Stimulated activated naive B cell treated with anti-CD40 and anti-IgM and Interleukin-4, amounts not matched to agents 10 μg/mL and 1 μg/mL and 100 μg/mL, for 72 hours (primary cell): Measurements from ENCODE around the gene OTOF.
"Not testable (repeated sequence)": the region's sequence is repeated elsewhere in the genome, so short reads cannot be mapped to it uniquely, and the experiment has no call there.

Experiments used
- ATAC-seq, 2 donors: fragments of 150-1000 bp; cut with Tn5 transposase; replicated peaks; 2 replicates each; pipeline ENCODE4 v1.10.0; 2021; ENCODE audit warnings: moderate library complexity in 1 of 2
- DNase-seq: peaks from one replicate; pipeline ENCODE4 v3.0.0; 2021
- H3K27ac Mint-ChIP-seq: one replicate; pipeline ENCODE4 v1.8.0; 2022; ENCODE audit warnings: mild to moderate bottlenecking, mixed read lengths
- H3K27me3 Mint-ChIP-seq, 2 donors: one replicate each; pipeline ENCODE4 v1.8.0; 2022; ENCODE audit warnings: mixed read lengths in 2 of 2
- H3K36me3 Mint-ChIP-seq, 2 donors: one replicate each; pipeline ENCODE4 v1.8.0; 2022; ENCODE audit warnings: mixed read lengths in 2 of 2, mild to moderate bottlenecking in 1 of 2
- H3K4me1 Mint-ChIP-seq, 2 donors: one replicate each; pipeline ENCODE4 v1.8.0; 2022; ENCODE audit warnings: mixed read lengths in 2 of 2, mild to moderate bottlenecking in 1 of 2
- H3K4me3 Mint-ChIP-seq, 2 donors: one replicate each; pipeline ENCODE4 v1.8.0; 2022; ENCODE audit warnings: mild to moderate bottlenecking in 2 of 2, mixed read lengths in 2 of 2, moderate library complexity in 1 of 2
- H3K9me3 Mint-ChIP-seq, 2 donors: one replicate each; pipeline ENCODE4 v1.8.0; 2022; ENCODE audit warnings: mixed read lengths in 2 of 2, mild to moderate bottlenecking in 1 of 2

Gene OTOF

DNA sequence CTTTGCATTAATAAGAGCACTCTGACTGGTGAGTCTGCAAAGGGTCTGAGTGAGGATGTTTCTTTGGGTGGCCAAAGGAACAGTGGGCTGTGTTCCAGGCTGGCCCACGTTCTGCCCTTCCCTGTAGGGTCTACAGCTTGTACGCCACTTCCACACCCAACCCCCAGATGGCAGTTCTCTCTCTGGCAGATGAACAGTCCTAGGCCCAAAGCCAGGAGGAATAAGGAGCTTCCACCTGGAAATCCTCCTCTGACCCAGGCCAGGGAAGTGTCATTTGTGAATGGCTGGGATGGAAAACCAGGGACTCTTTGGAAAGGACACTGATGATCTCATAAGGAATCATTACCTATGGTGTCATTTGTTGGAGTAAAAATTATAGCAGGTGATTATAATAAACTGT is 6.6 kb downstream of the OTOF start:
- no peaks in the 10 kb centered on the region for H3K27me3 Mint-ChIP-seq
- H3K4me1 Mint-ChIP-seq: no peaks in the 10 kb centered on the region
- DNase-seq (no peak), ATAC-seq (no peak)
- H3K4me3 Mint-ChIP-seq: no peak overlapping the region
- H3K9me3 Mint-ChIP-seq: peaks cover 19 to 23% of the 10 kb centered on the region in 2 donors
- H3K36me3 Mint-ChIP-seq: no peaks in the 10 kb centered on the region
- no peak overlapping the region for H3K27ac Mint-ChIP-seq

DNA sequence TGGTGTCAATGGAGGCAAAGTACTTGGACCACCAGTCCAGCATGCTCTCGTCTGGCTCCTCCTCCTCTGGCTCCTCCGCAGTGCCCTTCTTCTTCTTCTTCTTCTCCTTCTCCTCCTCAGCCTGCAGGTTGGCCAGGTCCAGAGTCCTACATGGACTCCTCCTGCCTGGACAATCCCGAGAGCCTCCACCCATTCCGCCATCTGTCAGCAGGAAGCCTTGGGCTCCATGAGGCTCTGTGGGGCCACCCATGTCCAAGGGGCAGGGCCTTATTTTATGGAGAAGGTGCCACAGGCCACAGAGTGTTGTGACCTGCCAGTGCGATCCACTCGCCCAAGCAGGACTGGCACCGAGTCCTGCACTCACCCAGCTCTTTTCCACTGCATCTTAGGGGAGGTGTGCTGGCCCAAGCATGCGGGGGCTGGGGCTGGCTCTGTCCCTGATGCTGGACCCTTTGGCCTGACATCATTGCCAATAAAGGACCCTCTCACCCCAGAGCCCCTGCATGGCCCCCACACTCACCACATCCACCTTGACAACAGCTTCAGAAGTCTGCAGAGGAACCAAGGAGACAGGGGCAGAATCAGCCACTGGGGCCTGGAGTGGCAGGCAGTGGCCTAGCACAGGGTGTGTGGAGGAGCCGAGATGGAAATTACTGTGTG is 7.2 kb downstream of the OTOF start:
- H3K9me3 Mint-ChIP-seq: peaks cover 19 to 23% of the 10 kb centered on the region in 2 donors
- no peaks in the 10 kb centered on the region for H3K27me3 Mint-ChIP-seq
- H3K27ac Mint-ChIP-seq: no peak overlapping the region
- no peaks in the 10 kb centered on the region for H3K36me3 Mint-ChIP-seq
- H3K4me3 Mint-ChIP-seq: no peak overlapping the region
- DNase-seq (no peak), ATAC-seq (no peak)
- H3K4me1 Mint-ChIP-seq: no peaks in the 10 kb centered on the region

DNA sequence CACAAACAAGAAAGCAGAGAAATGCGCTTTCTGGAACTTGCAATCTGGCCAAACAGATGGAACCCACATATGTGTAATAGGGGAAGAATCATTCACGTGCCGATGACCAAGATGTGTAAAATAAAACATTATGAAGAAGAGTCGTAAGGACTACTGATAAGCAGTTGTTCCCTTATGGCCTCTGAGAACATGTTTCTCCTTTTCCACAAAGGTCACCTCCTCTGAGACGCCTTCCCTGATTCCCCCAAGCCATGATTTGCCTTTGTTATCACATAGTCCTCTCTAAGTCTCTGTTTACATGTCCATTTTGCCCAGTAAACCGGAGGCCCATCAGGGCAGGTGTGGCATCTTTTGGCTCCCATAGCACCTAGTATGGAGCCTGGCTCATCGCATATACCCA is 8.0 kb downstream of the OTOF start:
- Mint-ChIP-seq H3K36me3 (no peaks in the 10 kb centered on the region), H3K4me3 (no peak overlapping the region), H3K27ac (no peak overlapping the region), H3K9me3 (peaks cover 19 to 23% of the 10 kb centered on the region in 2 donors), H3K27me3 (no peaks in the 10 kb centered on the region), H3K4me1 (no peaks in the 10 kb centered on the region)
- no peak for ATAC-seq
- no peak for DNase-seq

DNA sequence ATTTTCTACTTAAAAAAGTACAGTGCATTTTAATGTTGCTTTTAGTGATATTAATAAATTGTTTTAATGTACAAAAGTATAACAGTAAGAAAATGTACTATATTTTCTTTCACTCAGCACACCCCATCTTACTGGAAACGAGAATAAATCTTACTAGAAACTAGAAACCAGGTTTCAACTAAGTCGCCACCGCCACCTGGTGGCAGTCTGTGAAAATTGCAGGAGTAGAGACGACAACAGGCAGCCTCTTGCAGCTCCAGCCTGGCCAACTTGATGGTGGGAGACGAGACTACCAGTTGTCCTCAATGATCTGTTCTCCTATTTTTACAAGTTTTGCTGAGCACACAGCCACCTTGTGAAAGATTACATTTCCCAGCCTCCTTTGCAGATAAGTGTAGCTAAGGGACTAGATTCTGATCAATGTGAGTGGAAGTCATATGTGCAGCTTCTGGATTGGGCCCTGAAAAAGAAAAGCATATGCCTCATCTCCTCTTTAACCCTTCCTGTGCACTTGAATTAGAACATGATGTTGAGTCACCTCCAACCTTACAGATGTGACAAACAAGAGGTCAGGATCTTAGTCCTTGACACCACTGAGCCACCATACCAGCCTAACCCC is 8.7 kb downstream of the OTOF start:
- DNase-seq (peak; percentile 16), ATAC-seq (no peak)
- H3K36me3 Mint-ChIP-seq: no peaks in the 10 kb centered on the region
- H3K27ac Mint-ChIP-seq: no peak overlapping the region
- no peaks in the 10 kb centered on the region for H3K27me3 Mint-ChIP-seq
- H3K4me1 Mint-ChIP-seq: no peaks in the 10 kb centered on the region
- H3K9me3 Mint-ChIP-seq: peaks cover 19 to 23% of the 10 kb centered on the region in 2 donors
- no peak overlapping the region for H3K4me3 Mint-ChIP-seq

DNA sequence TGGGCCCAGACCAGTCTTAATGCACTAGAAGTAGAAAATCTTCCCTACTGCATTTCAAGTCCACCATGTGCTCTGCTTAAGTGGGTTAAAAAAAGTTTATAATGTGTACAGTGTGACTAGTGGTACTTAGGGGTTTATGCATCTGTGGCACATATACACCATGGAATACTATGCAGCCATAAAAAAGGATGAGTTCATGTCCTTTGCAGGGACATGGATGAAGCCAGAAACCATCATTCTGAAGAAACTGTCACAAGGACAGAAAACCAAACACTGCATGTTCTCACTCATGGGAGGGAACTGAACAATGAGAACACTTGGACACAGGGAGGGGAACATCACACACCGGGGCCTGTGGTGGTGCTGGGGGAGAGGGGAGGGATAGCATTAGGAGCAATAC is 9.4 kb downstream of the OTOF start:
- not testable (repeated sequence) for DNase-seq, H3K4me3 Mint-ChIP-seq, H3K27ac Mint-ChIP-seq, H3K36me3 Mint-ChIP-seq, ATAC-seq, H3K27me3 Mint-ChIP-seq, H3K4me1 Mint-ChIP-seq
- peaks cover 19 to 23% of the 10 kb centered on the region in 2 donors for H3K9me3 Mint-ChIP-seq

DNA sequence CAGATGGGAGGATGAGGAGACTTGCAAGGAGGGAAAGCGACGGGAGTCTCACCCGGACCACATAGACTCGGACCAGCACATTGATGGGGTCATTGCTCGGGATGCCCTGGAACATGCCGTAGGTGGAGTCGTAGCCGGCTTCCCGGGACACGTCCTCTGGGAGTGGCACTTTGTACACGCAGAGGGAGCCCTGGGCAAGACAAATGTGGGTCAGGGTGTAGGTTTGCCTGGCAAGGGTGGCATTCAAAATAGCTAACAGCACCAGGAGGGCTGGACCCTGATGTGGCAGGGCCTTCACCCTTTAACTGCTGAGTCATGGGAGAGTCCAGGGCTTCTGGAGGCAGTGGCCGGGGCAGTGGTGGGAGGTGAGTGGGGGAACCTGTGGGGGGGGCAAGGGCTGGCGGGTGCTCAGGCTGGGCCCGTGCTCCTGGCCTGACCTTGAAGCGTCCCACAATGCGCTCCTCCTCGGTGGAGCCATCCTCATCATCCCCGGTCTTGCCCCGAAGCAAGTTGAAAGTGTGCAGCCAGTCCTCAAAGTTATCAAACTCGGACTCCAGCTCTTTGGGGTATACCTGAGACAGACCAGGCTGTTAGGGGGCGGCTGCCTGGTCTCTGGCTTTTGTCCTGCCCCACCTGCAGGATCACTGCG is 11.1 kb downstream of the OTOF start:
- Mint-ChIP-seq H3K4me1 (no peaks in the 10 kb centered on the region), H3K9me3 (peaks cover 14 to 18% of the 10 kb centered on the region in 2 donors), H3K27ac (no peak overlapping the region), H3K27me3 (no peaks in the 10 kb centered on the region), H3K36me3 (no peaks in the 10 kb centered on the region), H3K4me3 (no peak overlapping the region)
- DNase-seq (no peak), ATAC-seq (no peak)

DNA sequence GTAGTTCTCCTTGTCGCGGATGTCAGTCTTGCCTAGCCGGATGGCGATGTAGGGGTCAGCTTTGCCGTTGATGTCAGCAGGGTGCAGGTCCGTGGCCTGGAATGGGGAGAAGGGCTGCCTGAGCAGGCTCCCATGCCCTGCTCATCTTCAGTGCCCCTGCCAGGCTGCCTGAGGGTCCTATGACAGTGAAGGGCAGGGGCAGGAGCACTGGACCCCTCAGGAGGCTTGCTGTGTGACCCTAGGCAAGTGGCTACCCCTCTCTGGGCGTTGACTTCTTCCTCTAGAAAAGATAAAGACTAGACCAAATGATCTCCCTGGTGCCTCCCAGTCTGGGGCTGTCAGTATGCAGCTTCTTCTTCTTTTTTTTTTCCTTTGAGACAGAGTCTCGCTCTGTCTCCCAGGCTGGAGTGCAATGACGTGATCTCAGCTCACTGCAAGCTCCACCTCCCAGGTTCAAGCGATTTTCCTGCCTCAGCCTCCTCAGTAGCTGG is 11.9 kb downstream of the OTOF start:
- H3K4me3 Mint-ChIP-seq: no peak overlapping the region

DNA sequence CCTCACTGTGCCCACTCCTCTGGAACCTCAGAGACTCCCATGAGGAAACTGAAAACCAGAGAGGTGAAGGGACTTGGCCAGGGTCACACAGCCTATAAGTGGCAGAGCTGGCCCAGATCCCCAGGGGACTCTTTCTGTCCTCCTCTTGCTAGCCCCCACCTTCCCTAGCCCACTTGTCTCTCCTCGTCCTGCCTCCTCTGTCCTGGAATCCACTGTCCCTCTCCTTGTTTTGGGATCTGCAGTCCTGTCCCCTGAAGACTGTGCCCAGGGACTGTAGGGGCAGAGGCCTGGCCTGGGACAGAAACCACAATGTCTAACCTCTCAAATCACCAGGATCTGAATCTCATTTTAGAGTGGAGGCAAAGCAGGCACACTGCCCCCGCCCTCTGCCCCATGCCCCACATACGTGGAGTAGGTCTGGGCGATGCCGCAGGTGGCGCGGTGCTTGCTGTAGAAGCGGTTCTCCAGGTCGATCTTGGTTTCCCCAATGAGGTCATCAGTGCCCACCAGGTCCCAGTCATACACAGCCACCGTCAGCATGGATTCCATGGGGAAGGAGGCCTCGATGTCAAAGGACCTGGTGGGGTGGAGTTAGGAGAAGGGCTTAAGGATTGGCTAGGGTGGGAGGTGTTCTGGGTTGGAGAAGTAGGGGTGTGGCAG is 12.5 kb downstream of the OTOF start:
- Mint-ChIP-seq H3K36me3 (no peaks in the 10 kb centered on the region), H3K9me3 (peaks cover 12 to 16% of the 10 kb centered on the region in 2 donors), H3K4me3 (no peak overlapping the region), H3K27ac (no peak overlapping the region), H3K4me1 (no peaks in the 10 kb centered on the region), H3K27me3 (no peaks in the 10 kb centered on the region)
- ATAC-seq (no peak), DNase-seq (no peak)

More for the DNA sequence above, 11.9 kb downstream of the OTOF start:
- DNase-seq (no peak), ATAC-seq (no peak)
- no peaks in the 10 kb centered on the region for H3K36me3 Mint-ChIP-seq
- H3K9me3 Mint-ChIP-seq: peaks cover 12 to 18% of the 10 kb centered on the region in 2 donors
- no peak overlapping the region for H3K27ac Mint-ChIP-seq
- no peaks in the 10 kb centered on the region for H3K4me1 Mint-ChIP-seq
- no peaks in the 10 kb centered on the region for H3K27me3 Mint-ChIP-seq

DNA sequence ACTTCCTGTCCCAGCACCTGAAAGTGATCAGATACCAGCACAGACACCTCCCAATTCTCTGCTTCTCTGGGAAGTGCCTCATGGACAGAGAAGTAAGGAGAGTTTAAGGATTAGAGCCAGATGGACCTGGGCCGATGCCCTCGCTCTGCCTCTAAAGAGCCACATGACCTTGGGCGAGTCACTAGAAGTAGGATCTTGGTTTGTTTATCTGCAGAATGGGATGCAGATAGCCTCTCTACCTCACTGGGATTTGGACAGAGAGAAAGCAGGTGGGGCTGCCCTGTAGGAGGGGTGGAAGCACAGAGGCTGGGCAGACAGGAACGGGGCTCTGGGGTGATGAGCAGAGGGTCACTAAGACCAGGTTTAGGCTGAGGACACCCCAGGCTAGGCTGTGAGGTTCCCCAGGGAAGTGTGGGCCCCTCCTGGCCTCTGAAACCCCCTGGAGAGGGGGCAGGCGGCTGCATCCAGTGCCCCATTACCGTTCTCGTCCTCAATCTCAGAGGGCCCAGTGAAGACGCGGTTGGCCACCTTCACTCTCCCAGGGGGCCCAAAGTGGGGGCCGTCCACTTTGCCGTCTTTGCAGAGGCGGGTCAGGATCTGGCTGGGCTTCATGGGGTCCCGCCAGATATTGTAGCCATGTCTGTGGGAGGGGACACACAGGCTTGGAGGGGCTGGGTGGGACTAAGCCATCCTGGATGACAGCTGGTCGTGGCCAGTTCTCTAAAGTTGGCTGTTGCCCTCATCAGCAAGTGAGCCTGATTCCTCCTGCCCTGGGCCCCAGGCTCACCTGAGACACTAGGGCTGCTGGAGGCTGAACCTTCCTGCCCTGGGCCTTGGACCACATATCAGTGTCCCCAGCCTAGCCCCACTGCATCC is 13.3 kb downstream of the OTOF start:
- no peaks in the 10 kb centered on the region for H3K36me3 Mint-ChIP-seq
- no peak for DNase-seq
- H3K27ac Mint-ChIP-seq: no peak overlapping the region
- no peak overlapping the region for H3K4me3 Mint-ChIP-seq
- peaks cover 0 to 4% of the 10 kb centered on the region in 2 donors for H3K27me3 Mint-ChIP-seq
- ATAC-seq: no peak
- peaks cover 6 to 11% of the 10 kb centered on the region in 2 donors for H3K9me3 Mint-ChIP-seq
- H3K4me1 Mint-ChIP-seq: no peaks in the 10 kb centered on the region

DNA sequence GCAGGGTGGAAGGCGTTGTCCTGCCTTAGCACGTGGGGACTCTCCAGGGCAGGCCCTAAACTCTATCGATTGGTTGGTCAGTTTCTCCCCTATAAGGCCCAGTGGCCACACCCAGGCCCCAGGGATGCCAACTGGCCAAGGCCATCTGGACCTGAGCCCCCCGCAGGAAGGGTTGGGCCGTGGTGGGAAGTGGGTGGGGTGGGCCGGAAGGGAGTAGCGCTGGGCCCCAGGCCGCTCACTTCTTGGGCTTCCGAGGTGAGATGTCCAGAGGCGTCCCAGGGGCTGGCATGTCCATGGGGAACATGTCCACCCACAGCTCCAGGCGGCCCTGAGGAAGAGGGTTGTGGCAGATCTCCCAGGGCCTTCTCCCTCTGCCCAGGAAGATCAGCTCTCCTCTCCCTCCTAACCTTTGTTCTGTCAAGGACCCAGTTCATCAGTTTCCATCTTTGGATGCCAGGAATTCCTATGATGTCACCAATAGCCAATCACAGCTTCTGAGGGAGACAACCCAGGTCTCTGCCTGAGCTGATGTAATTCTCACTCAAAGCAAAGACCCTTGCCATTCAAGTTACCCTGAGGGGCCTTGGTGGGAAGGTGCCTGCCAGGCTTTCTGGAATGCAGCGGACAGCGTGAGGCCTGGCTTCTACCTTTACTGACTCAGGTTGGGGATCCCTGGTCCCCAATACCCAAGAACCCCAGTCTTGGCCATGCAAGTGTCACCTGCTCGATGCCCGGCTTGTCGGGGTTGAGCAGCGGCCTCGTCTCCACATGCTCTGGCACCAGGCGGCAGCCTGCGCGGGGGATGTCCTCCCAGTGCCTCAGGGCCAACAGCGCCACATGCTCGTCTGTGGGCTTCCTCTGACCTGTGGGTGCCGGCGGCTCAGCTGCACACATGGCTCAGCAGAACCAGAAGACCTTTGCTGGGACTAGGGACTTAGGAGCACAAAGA is 14.4 kb downstream of the OTOF start:
- H3K27me3 Mint-ChIP-seq: peaks cover 0 to 4% of the 10 kb centered on the region in 2 donors
- no peak for ATAC-seq

DNA sequence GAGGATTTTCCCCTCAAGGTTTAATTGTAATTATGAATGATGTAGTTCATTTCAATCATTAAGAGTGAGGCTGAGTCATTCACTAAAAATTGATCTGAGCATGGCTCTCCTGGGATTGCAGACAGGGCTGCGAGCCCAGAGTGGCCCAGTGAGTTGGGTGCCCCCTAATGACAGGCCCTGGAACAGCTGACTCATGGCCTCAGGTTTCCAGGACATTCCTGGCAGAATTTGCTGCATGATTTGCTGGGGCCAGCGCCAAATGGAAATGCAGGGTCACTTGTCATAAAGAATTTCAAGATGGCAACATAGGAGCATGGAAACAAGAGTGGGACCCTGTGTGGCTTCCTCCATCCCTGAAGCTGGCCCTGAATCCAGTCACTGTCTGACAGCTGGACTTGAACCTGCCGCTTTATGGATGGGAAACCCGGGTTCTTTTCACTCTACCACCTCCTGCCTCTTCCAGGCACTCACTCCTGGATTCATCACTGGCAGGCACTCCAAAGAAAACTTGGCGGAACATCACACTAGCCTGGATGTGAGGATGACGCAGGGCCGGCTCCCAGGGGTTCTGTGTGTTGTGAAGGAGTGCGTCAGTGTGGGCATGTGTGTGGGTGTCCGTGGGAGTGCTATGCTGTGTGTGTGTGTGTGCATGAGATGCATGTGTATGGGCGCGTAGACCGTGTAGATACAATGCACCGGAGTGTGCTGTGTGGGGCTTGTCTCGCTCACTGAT is 15.2 kb downstream of the OTOF start:
- Mint-ChIP-seq H3K27ac (no peak overlapping the region), H3K36me3 (no peaks in the 10 kb centered on the region), H3K27me3 (peaks cover 0 to 4% of the 10 kb centered on the region in 2 donors), H3K4me3 (no peak overlapping the region), H3K4me1 (no peaks in the 10 kb centered on the region), H3K9me3 (no peaks in the 10 kb centered on the region)
- DNase-seq: no peak
- ATAC-seq: peak; percentile 46 to 47

More for the DNA sequence above, 14.4 kb downstream of the OTOF start:
- peaks cover 0 to 4% of the 10 kb centered on the region in 2 donors for H3K9me3 Mint-ChIP-seq
- no peak for DNase-seq
- no peak overlapping the region for H3K27ac Mint-ChIP-seq
- no peak overlapping the region for H3K4me3 Mint-ChIP-seq
- no peaks in the 10 kb centered on the region for H3K4me1 Mint-ChIP-seq
- H3K36me3 Mint-ChIP-seq: no peaks in the 10 kb centered on the region

DNA sequence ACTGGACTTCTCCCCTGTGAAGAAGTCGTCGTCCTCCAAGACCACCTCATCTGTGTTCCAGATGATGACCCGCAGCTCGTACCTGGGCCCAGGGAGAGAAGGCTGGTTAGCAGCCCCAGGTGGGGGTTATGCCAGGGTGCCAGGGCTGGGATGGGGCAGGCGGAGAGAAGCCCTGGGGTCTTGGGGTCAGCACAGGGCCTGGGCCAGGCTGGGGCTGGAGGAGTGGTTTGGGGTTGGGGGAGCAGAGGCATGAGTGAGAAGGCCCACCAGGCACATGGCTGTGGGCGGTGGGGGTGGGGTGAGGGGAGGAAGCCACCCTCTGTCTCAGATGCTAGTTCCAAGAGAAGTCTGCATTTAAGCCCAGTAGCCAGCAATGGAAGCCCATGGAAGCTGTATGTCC is 15.8 kb downstream of the OTOF start:
- DNase-seq (no peak), ATAC-seq (no peak)
- no peak overlapping the region for H3K27ac Mint-ChIP-seq
- H3K4me1 Mint-ChIP-seq: no peaks in the 10 kb centered on the region
- H3K4me3 Mint-ChIP-seq: no peak overlapping the region
- H3K27me3 Mint-ChIP-seq: peaks cover 0 to 4% of the 10 kb centered on the region in 2 donors
- no peaks in the 10 kb centered on the region for H3K9me3 Mint-ChIP-seq
- no peaks in the 10 kb centered on the region for H3K36me3 Mint-ChIP-seq
